GM10248 (cell line): ENCODE data around the gene CDKAL1.

Source experiments
- CTCF ChIA-PET: fragments of 300-600 bp; sonication (Branson Sonifier 250); formaldehyde crosslinking; extraction: SDS; loops from one replicate; lab custom pipeline; 2021; ENCODE audit warnings: antibody characterized with exemption; lab: Yijun Ruan, JAX
- POLR2A ChIA-PET: fragments of 350-650 bp; sonication (Branson Sonifier 250); formaldehyde crosslinking; extraction: SDS; loops from one replicate; lab custom pipeline; 2020; ENCODE audit warnings: antibody characterized with exemption; lab: Yijun Ruan, JAX
- DNase-seq: peaks from one replicate; pipeline ENCODE4 v3.0.0; 2012; ENCODE audit errors: extremely low spot score
- TF ChIP-seq, protein P1 (sequence below): IDR thresholded peaks from 2 replicates; pipeline ENCODE4 v1.5.1; 2012; ENCODE audit warnings: mild to moderate bottlenecking, low read depth; ENCODE audit errors: extremely low read depth, missing control alignments, control extremely low read depth

CDKAL1 gene

DNA sequence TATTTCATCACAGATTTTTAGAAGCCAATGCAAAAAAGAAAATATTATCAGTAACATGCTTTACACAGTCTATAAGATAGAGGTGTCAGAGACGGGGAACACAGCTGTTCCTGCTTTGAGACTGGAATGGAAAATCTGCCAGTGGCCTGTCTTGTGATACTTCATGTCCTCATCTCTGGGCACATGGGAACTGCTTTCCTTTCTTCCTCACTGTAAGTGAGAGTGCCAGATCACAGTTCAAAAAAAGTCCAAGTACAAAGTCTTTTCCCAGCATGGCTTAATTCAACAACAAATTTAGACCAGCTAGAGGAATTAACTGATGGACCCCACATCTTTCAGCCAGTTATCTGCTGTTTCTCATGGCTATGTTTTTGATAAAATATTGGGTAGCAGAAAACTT, 490.4 kb downstream of the CDKAL1 start:
- ChIA-PET POLR2A (no interaction called here), CTCF (no interaction called here)
- no peak for DNase-seq
- TF ChIP-seq, protein P1, sequence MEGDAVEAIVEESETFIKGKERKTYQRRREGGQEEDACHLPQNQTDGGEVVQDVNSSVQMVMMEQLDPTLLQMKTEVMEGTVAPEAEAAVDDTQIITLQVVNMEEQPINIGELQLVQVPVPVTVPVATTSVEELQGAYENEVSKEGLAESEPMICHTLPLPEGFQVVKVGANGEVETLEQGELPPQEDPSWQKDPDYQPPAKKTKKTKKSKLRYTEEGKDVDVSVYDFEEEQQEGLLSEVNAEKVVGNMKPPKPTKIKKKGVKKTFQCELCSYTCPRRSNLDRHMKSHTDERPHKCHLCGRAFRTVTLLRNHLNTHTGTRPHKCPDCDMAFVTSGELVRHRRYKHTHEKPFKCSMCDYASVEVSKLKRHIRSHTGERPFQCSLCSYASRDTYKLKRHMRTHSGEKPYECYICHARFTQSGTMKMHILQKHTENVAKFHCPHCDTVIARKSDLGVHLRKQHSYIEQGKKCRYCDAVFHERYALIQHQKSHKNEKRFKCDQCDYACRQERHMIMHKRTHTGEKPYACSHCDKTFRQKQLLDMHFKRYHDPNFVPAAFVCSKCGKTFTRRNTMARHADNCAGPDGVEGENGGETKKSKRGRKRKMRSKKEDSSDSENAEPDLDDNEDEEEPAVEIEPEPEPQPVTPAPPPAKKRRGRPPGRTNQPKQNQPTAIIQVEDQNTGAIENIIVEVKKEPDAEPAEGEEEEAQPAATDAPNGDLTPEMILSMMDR: no peak

DNA sequence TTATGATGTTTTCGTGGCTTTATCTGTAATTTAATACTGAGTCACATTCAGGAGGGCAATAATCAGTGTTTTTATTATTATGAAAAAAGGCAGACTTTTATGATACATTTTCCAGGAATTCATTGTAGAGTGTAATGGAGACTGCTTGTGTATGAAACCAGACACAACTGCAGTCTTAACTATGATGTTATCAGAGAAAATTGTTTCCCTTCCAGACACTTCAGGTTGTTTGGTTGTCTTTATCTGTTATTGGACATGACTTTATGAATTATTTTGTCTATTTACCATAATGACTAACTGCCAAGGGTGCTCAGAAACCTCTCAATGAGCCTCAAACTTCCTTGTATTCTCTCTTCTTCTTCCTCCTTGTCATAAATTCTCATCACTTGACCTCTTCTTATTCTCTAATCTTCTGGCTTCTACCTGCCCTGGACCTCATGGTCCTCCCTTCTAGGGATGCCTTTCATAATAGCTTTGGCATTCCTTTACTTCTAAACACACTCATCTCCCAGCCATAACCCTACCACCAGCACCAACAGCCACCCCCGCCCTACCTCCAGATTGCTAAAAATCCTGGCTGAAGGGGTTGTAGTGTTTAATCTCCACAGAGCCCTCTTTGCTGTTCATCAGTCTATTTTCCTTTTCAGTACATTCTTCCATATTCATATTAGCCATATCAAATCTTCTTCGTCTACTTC, 492.5 kb downstream of the CDKAL1 start:
- CTCF ChIA-PET: no interaction called here
- no peak for DNase-seq
- TF ChIP-seq, protein P1: no peak
- POLR2A ChIA-PET: no interaction called here

DNA sequence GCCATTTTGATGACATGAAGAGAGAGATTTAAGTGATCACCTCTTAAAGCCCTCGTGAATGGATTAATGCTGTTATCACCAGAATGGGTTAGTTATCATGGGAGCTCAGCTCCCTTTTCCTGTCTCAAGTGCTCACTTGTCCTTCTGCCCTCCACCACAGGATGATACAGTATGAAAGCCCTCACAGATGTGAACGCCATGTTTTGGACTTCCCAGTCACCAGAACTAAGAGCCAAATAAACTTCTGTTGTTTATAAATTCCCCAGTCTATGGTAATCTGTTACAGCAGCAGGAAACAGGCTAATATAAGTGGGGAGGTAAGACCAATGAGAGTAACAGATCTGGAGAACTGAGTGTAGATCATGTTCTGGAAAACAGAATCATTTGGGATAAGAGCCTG, 493.2 kb downstream of the CDKAL1 start:
- DNase-seq: no peak
- ChIA-PET POLR2A (no interaction called here), CTCF (interaction anchor here (1.4 kb wide), 1 partner anchor 46 kb away, joined by 6 read pairs; no protein-coding TSS in a partner anchor)
- TF ChIP-seq, protein P1: no peak

DNA sequence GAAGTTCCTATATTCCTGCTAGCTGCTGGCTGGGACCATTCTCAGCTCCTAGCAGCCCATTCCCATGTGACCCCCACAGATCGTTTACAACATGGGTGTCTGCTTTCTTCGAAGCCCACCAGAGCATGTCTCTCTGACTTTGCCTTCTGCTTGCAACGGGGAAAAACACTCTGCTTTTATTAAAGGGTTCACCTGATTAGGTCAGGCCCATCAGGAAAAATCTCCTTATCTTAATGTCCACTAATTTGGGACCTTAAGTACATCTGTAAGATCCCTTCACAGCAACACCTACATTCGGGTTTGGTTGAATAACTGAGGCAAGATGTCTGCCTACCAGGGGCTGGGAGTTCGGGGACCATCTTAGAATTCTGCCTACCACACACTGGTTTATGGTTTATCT, 496.9 kb downstream of the CDKAL1 start:
- TF ChIP-seq, protein P1: no peak
- POLR2A ChIA-PET: no interaction called here

DNA sequence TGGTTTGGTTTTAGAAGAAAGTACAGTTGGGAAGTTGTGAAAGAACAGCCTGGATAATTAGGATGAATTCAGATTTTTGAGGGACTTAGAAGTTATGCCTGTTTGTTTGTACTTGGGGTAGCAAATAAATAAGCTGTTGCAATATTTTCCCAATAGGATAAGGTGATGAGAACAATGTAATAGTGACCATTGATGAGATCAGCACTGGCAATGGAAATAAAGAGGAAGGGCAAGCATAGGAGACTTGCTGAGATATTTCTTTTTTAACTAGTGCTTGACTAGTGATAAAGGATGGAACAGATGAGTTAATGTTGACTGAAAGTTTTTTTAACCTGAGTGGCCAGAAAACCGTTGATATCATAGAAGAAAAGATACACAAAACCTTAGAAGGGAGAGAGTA, 498.8 kb downstream of the CDKAL1 start:
- no peak for DNase-seq
- ChIA-PET CTCF (interaction anchor here (0.7 kb wide), 1 partner anchor 30 kb away, joined by 3 read pairs; no protein-coding TSS in a partner anchor), POLR2A (no interaction called here)
- TF ChIP-seq, protein P1: no peak

More for the DNA sequence above, 496.9 kb downstream of the CDKAL1 start:
- no peak for DNase-seq
- CTCF ChIA-PET: no interaction called here

DNA sequence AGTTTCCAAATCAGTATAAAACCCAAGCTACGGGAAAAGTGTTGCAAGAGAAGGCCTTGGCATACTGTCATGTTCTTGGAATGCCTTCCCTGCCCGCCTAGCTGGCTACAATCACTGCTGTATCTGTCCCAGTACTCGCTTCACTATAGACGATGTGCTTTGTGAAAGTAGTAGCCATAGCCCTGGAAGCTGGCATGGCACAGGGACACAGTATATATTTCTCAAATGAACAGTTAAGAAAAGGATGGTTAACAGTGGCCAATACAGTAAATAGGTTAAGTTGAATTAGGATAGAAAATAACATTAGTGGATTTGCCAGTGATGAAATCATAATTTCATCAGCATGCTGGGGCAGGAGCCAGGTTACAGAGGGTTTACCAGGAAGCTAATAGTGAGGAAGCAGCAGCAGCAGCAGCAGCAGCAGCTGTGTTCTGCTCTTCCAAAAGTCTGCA, 499.3 kb downstream of the CDKAL1 start:
- TF ChIP-seq, protein P1: no peak
- DNase-seq: no peak
- ChIA-PET POLR2A (no interaction called here), CTCF (interaction anchor here (0.7 kb wide), 1 partner anchor 29 kb away, joined by 3 read pairs; no protein-coding TSS in a partner anchor)

DNA sequence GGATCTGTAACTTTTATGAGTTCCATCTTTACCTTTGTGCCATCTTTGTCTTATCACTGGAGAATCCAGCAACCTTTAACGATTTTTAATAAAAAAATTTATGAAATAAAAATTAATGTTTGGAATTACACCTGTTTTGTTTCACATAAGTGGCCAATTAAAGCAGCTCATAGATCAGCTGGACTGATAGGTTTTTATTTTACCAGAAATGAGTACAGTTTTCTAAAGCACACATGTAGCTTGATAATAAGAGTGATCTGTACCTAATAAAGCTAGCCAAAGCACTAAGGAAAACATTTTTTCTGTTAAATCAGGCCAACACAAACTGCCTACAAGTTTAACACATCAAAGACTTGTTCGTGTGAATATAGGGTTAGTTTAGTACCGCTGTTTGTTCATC, 500.1 kb downstream of the CDKAL1 start:
- TF ChIP-seq, protein P1: no peak
- CTCF ChIA-PET: no interaction called here

More for the DNA sequence above, 500.1 kb downstream of the CDKAL1 start:
- POLR2A ChIA-PET: no interaction called here
- DNase-seq: no peak
